GM23338 (cell line): ENCODE measurements around the gene HHIP.

Experiments
- CTCF ChIP-seq, 2 experiments: fragments of 200-600 bp in 1 of 2; sonication (generic) in 1 of 2; conservative IDR thresholded peaks; 2 replicates each; pipeline versions ENCODE4 v1.5.1 to v1.6.1; 2016 to 2017; ENCODE audit warnings: antibody characterized with exemption in 2 of 2, low read depth in 2 of 2, mild to moderate bottlenecking in 2 of 2, moderate library complexity in 1 of 2
- EZH2 ChIP-seq: fragments of 200-600 bp; sonication (generic); IDR thresholded peaks from one replicate; pipeline ENCODE4 v1.8.0; 2017; ENCODE audit warnings: antibody characterized with exemption, mild to moderate bottlenecking, low read depth; ENCODE audit not compliant: unreplicated experiment
- EZH2phosphoT487 ChIP-seq: fragments of 200-600 bp; sonication (generic); IDR thresholded peaks from one replicate; pipeline ENCODE4 v1.8.1; 2018; ENCODE audit warnings: antibody characterized with exemption; ENCODE audit not compliant: unreplicated experiment
- NANOG ChIP-seq: IDR thresholded peaks from 2 replicates; pipeline ENCODE4 v1.6.1; 2016; ENCODE audit warnings: antibody characterized with exemption, borderline replicate concordance
- POLR2AphosphoS5 ChIP-seq: IDR thresholded peaks from 2 replicates; pipeline ENCODE4 v1.6.1; 2016; ENCODE audit warnings: antibody characterized with exemption, low read depth
- REST ChIP-seq: IDR thresholded peaks from one replicate; pipeline ENCODE4 v1.6.1; 2018; ENCODE audit warnings: antibody characterized with exemption; ENCODE audit not compliant: unreplicated experiment
- ZNF462 ChIP-seq: fragments of 250-450 bp; sonication (Bioruptor Pico); IDR thresholded peaks from 2 replicates; pipeline ENCODE4 v1.5.0; 2020; ENCODE audit warnings: mild to moderate bottlenecking, moderate library complexity

- TF ChIP-seq CTCF (conservative IDR thresholded peaks at IDR 0.05; ENCODE audit: low read depth in 2 of 2) = no peak
- TF ChIP-seq POLR2AphosphoS5 = no peak
- TF ChIP-seq EZH2phosphoT487 = no peak
- no peak for TF ChIP-seq EZH2
- no peak for TF ChIP-seq ZNF462 (CRISPR knock-in tag)
- no peak for TF ChIP-seq NANOG
- TF ChIP-seq REST = no peak
These were observed 88.6 kb downstream of the HHIP start for GRCh38 chr4:144734522-144734921.
